Mucosa of rectum (tissue), 2 donors: ENCODE data around the gene HOXD10.

Source experiments
- H3K27ac ChIP-seq, 2 donors: one replicate each; pipeline ENCODE4 v1.7.0; 2013; ENCODE audit warnings: inconsistent platforms in 2 of 2, low read depth in 2 of 2, low read length in 2 of 2
- H3K27me3 ChIP-seq, 2 donors: one replicate each; pipeline ENCODE4 v1.7.0; 2013; ENCODE audit warnings: low read length in 2 of 2; ENCODE audit not compliant: control insufficient read depth in 2 of 2, insufficient read depth in 2 of 2
- H3K36me3 ChIP-seq, 2 donors: one replicate each; pipeline ENCODE4 v1.7.0; 2013; ENCODE audit warnings: low read length in 2 of 2; ENCODE audit not compliant: control insufficient read depth in 2 of 2, insufficient read depth in 2 of 2
- H3K4me1 ChIP-seq, 2 donors: one replicate each; pipeline ENCODE4 v1.7.0; 2013; ENCODE audit warnings: low read length in 2 of 2, mild to moderate bottlenecking in 1 of 2; ENCODE audit not compliant: control insufficient read depth in 2 of 2, insufficient read depth in 2 of 2
- H3K4me3 ChIP-seq, 2 donors: one replicate each; pipeline ENCODE4 v1.7.0; 2013; ENCODE audit warnings: low read length in 2 of 2
- H3K9ac ChIP-seq, 2 donors: one replicate each; pipeline ENCODE4 v1.7.0; 2013; ENCODE audit warnings: low read length in 2 of 2, low read depth in 1 of 2, mild to moderate bottlenecking in 1 of 2
- H3K9me3 ChIP-seq, 2 donors: one replicate each; pipeline ENCODE4 v1.7.0; 2013; ENCODE audit warnings: low read length in 2 of 2; ENCODE audit not compliant: control insufficient read depth in 2 of 2
- donor health status: healthy.
- donor health status: Normal muscosa, but diverticular disease.

Gene HOXD10

GRCh38 chr2:176117162-176117822, 714 bp downstream of the HOXD10 start:
- Histone ChIP-seq H3K9ac (no peak overlapping the region), H3K9me3 (no peaks in the 10 kb centered on the region), H3K4me1 (no peaks in the 10 kb centered on the region), H3K27ac (no peak overlapping the region), H3K36me3 (no peaks in the 10 kb centered on the region), H3K4me3 (no peak overlapping the region), H3K27me3 (peaks cover 83 to 86% of the 10 kb centered on the region in 2 donors)

- Histone ChIP-seq H3K4me3 (no peak overlapping the region), H3K36me3 (no peaks in the 10 kb centered on the region), H3K9me3 (no peaks in the 10 kb centered on the region), H3K9ac (no peak overlapping the region), H3K27me3 (peaks cover 79 to 80% of the 10 kb centered on the region in 2 donors), H3K4me1 (no peaks in the 10 kb centered on the region), H3K27ac (no peak overlapping the region)
Measured at GRCh38 chr2:176117823-176118371, 1.3 kb downstream of the HOXD10 start.

- Histone ChIP-seq H3K27me3 (peaks cover 77 to 79% of the 10 kb centered on the region in 2 donors), H3K27ac (no peak overlapping the region)
Measured at GRCh38 chr2:176118601-176119339, 2.2 kb downstream of the HOXD10 start.

GRCh38 chr2:176120364-176121189, 4.0 kb downstream of the HOXD10 start:
- Histone ChIP-seq H3K27me3 (peaks cover 79 to 80% of the 10 kb centered on the region in 2 donors), H3K27ac (no peak overlapping the region)

More at GRCh38 chr2:176118601-176119339, 2.2 kb downstream of the HOXD10 start:
- H3K4me3 ChIP-seq, result peak overlapping the region in 1 of 2 donors; percentile 14
- H3K4me1 ChIP-seq, result no peaks in the 10 kb centered on the region
- H3K9ac ChIP-seq, result no peak overlapping the region
- H3K9me3 ChIP-seq, result no peaks in the 10 kb centered on the region
- no peaks in the 10 kb centered on the region for H3K36me3 ChIP-seq

GRCh38 chr2:176121190-176122051, 4.8 kb downstream of the HOXD10 start:
- peaks cover 71% of the 10 kb centered on the region in 2 donors for H3K27me3 ChIP-seq
- H3K4me1 ChIP-seq, result no peaks in the 10 kb centered on the region
- H3K4me3 ChIP-seq, result peak overlapping the region in 1 of 2 donors; percentile 18
- H3K36me3 ChIP-seq, result no peaks in the 10 kb centered on the region
- H3K9me3 ChIP-seq, result no peaks in the 10 kb centered on the region
- H3K27ac ChIP-seq, result no peak overlapping the region
- no peak overlapping the region for H3K9ac ChIP-seq

More at GRCh38 chr2:176120364-176121189, 4.0 kb downstream of the HOXD10 start:
- H3K36me3 ChIP-seq, result no peaks in the 10 kb centered on the region
- no peak overlapping the region for H3K9ac ChIP-seq
- no peaks in the 10 kb centered on the region for H3K9me3 ChIP-seq
- H3K4me1 ChIP-seq, result no peaks in the 10 kb centered on the region
- H3K4me3 ChIP-seq, result no peak overlapping the region

- Histone ChIP-seq H3K9ac (peak overlapping the region in 1 of 2 donors; percentile 53), H3K27ac (peak overlapping the region; percentile 21 to 58), H3K9me3 (no peaks in the 10 kb centered on the region), H3K4me3 (peak overlapping the region; percentile 63 to 67), H3K36me3 (no peaks in the 10 kb centered on the region), H3K27me3 (peaks cover 63 to 64% of the 10 kb centered on the region in 2 donors), H3K4me1 (no peaks in the 10 kb centered on the region)
Measured at GRCh38 chr2:176122052-176122682, 5.6 kb downstream of the HOXD10 start.

- H3K27me3 ChIP-seq, result peaks cover 56 to 64% of the 10 kb centered on the region in 2 donors
- peak within 1 kb of the TSS; percentile 63 to 67 for H3K4me3 ChIP-seq
- no peaks in the 10 kb centered on the region for H3K36me3 ChIP-seq
- no peaks in the 10 kb centered on the region for H3K4me1 ChIP-seq
- H3K9ac ChIP-seq, result peak within 1 kb of the TSS in 1 of 2 donors; percentile 53
- peak within 1 kb of the TSS; percentile 21 to 58 for H3K27ac ChIP-seq
- no peaks in the 10 kb centered on the region for H3K9me3 ChIP-seq
Measured at GRCh38 chr2:176122683-176123410, 6.3 kb downstream of the HOXD10 start, which contains the start of gene HOXD9. HOXD9 (plus strand) TSS chr2:176122719; CDS start chr2:176122769, 50 bp downstream.

GRCh38 chr2:176123411-176124109, 7.0 kb downstream of the HOXD10 start:
- peaks cover 3% of the 10 kb centered on the region in 2 donors for H3K4me1 ChIP-seq
- peak overlapping the region; percentile 63 to 67 for H3K4me3 ChIP-seq
- peak overlapping the region in 1 of 2 donors; percentile 58 for H3K27ac ChIP-seq
- H3K27me3 ChIP-seq, result peaks cover 49 to 58% of the 10 kb centered on the region in 2 donors
- H3K9me3 ChIP-seq, result no peaks in the 10 kb centered on the region
- peak overlapping the region in 1 of 2 donors; percentile 53 for H3K9ac ChIP-seq
- no peaks in the 10 kb centered on the region for H3K36me3 ChIP-seq
